ENCODE measurements around the gene RSKR.

Gene RSKR

GRCh38 chr17:28567604-28568003, 46.4 kb downstream of the RSKR start:
- Histone ChIP-seq H3K9me3 (ENCODE audit: insufficient read depth, low read length) (no peaks in the 10 kb centered on the region), H3K4me3 (ENCODE audit: insufficient read depth, low read length, poor library complexity, severe bottlenecking) (no peak overlapping the region), H3K79me2 (ENCODE audit: insufficient read depth, low read length) (peaks cover 18% of the 10 kb centered on the region; the same call in 1 of the 2 replicates), H3K27ac (ENCODE audit: low read depth, low read length) (no peak overlapping the region), H4K20me1 (ENCODE audit: low read depth, low read length) (0 out of 2 replicates have a peak, but pooled peaks cover 5% of the 10 kb centered on the region), H3K27me3 (ENCODE audit: low read length) (no peaks in the 10 kb centered on the region), H3K36me3 (ENCODE audit: low read length) (no peaks in the 10 kb centered on the region), H2AFZ (ENCODE audit: low read depth, low read length, severe bottlenecking) (no peak overlapping the region), H3K4me2 (ENCODE audit: low read depth, low read length, poor library complexity, severe bottlenecking) (peak overlapping the region; percentile 31), H3K9ac (ENCODE audit: low read length) (no peak overlapping the region), H3F3A (ENCODE audit: insufficient read depth) (peaks cover 20% of the 10 kb centered on the region), H3K9me2 (replicated peaks; ENCODE audit: insufficient read depth, low read length) (no peaks in the 10 kb centered on the region)
- no peak for TF ChIP-seq CTCF (IDR thresholded peaks at IDR 0.05; ENCODE audit: insufficient read depth, low read length, poor library complexity, severe bottlenecking)
- no peak for TF ChIP-seq EZH2phosphoT487 (conservative IDR thresholded peaks at IDR 0.05; ENCODE audit: low read length)

GRCh38 chr17:28563475-28563874, 50.5 kb downstream of the RSKR start:
- H3K9ac ChIP-seq (ENCODE audit: low read length) = no peak overlapping the region
- 0 out of 2 replicates have a peak, but pooled peaks cover 5% of the 10 kb centered on the region for H4K20me1 ChIP-seq (ENCODE audit: low read depth, low read length)
- no peak overlapping the region for H3K4me3 ChIP-seq (ENCODE audit: insufficient read depth, low read length, poor library complexity, severe bottlenecking)
- H3K27me3 ChIP-seq (ENCODE audit: low read length) = no peaks in the 10 kb centered on the region
- peaks cover 18% of the 10 kb centered on the region; the same call in 1 of the 2 replicates for H3K79me2 ChIP-seq (ENCODE audit: insufficient read depth, low read length)
- no peaks in the 10 kb centered on the region; the same call in 1 of the 2 replicates for H3K36me3 ChIP-seq (ENCODE audit: low read length)
- TF ChIP-seq CTCF (IDR thresholded peaks at IDR 0.05; ENCODE audit: insufficient read depth, low read length, poor library complexity, severe bottlenecking) = no peak
- no peak for TF ChIP-seq EZH2phosphoT487 (conservative IDR thresholded peaks at IDR 0.05; ENCODE audit: low read length)
- H3K9me2 ChIP-seq (replicated peaks; ENCODE audit: insufficient read depth, low read length) = no peaks in the 10 kb centered on the region
- H3K4me2 ChIP-seq (ENCODE audit: low read depth, low read length, poor library complexity, severe bottlenecking) = no peak overlapping the region
- H3K27ac ChIP-seq (ENCODE audit: low read depth, low read length) = no peak overlapping the region
- H2AFZ ChIP-seq (ENCODE audit: low read depth, low read length, severe bottlenecking) = no peak overlapping the region
- H3F3A ChIP-seq (ENCODE audit: insufficient read depth) = peaks cover 3% of the 10 kb centered on the region; the same call in 1 of the 2 replicates
- no peaks in the 10 kb centered on the region for H3K9me3 ChIP-seq (ENCODE audit: insufficient read depth, low read length)
